ENCODE results near the gene MPP1.

DNA sequence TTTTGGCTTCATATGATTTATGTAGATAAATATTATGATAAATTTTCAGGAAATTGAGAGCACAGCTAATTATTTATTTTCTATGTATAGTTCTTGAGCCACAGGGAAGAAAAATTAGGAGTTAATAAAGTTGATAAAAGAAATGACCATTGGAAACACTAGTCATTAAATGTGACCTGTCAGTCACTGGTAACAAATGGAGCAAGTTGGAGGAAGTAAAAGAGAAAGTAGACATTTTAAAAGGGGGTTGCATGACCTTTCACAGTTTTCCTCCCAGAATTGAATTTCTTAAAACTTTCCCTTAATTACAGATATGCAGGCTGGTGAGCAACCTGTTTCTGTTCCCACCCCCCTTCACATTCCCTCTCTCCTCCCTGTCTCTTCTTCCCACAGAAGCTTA, 23.8 kb upstream of the MPP1 start:
- TF ChIP-seq, protein P1, sequence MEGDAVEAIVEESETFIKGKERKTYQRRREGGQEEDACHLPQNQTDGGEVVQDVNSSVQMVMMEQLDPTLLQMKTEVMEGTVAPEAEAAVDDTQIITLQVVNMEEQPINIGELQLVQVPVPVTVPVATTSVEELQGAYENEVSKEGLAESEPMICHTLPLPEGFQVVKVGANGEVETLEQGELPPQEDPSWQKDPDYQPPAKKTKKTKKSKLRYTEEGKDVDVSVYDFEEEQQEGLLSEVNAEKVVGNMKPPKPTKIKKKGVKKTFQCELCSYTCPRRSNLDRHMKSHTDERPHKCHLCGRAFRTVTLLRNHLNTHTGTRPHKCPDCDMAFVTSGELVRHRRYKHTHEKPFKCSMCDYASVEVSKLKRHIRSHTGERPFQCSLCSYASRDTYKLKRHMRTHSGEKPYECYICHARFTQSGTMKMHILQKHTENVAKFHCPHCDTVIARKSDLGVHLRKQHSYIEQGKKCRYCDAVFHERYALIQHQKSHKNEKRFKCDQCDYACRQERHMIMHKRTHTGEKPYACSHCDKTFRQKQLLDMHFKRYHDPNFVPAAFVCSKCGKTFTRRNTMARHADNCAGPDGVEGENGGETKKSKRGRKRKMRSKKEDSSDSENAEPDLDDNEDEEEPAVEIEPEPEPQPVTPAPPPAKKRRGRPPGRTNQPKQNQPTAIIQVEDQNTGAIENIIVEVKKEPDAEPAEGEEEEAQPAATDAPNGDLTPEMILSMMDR (IDR thresholded peaks at IDR 0.05) = no peak
- no peak for TF ChIP-seq EP300 (IDR thresholded peaks at IDR 0.05)
